PC-9 (cell line): ENCODE results near the gene USP50. TPM values are rescaled to one million over a fixed set of nuclear protein-coding genes. Genes with fewer than 3 reads are reported as not detected.

Source experiments
- BruUV-seq: library from RNA; stranded (reverse); fragments of 400-500 nt; replicated peaks from 2 replicates; lab custom pipeline; 2021; lab: Mats Ljungman, UMichigan
- CTCF ChIA-PET: fragments of 300-600 bp; sonication (Branson Sonifier 250); formaldehyde crosslinking; loops from one replicate; lab custom pipeline; 2022; ENCODE audit warnings: antibody characterized with exemption; lab: Charles Lee
- POLR2A ChIA-PET: fragments of 300-600 bp; sonication (Branson Sonifier 250); formaldehyde crosslinking; loops from one replicate; lab custom pipeline; 2022; ENCODE audit warnings: antibody characterized with exemption; ENCODE audit not compliant: unreplicated experiment; lab: Charles Lee
- DNase-seq, 2 experiments: peaks; one replicate each; pipeline versions ENCODE4 v3.0.0 to v3.0.0-alpha.2; 2015 to 2022; ENCODE audit warnings: mixed read lengths in 1 of 2
- H2AFZ ChIP-seq: fragments of 200-600 bp; sonication (generic); 2 replicates; pipeline ENCODE4 v1.8.1; 2017; ENCODE audit warnings: antibody characterized with exemption
- H3F3A ChIP-seq: fragments of 200-600 bp; sonication (generic); 2 replicates; pipeline ENCODE4 v1.8.1; 2017; ENCODE audit warnings: antibody characterized with exemption, mild to moderate bottlenecking, low read depth; ENCODE audit not compliant: insufficient read depth
- H3K27ac ChIP-seq: fragments of 200-600 bp; sonication (generic); 2 replicates; pipeline ENCODE4 v1.6.1; 2016; ENCODE audit warnings: mixed run types
- H3K27me3 ChIP-seq: fragments of 200-600 bp; sonication (generic); 2 replicates; pipeline ENCODE4 v1.6.1; 2016; ENCODE audit warnings: low read depth, mixed run types; ENCODE audit not compliant: insufficient read depth
- H3K36me3 ChIP-seq: fragments of 200-600 bp; sonication (generic); 2 replicates; pipeline ENCODE4 v1.6.1; 2016; ENCODE audit warnings: low read depth, mixed run types
- H3K4me1 ChIP-seq: fragments of 200-600 bp; sonication (generic); replicated peaks from 2 replicates; pipeline ENCODE4 v1.6.1; 2016; ENCODE audit warnings: mixed run types; ENCODE audit not compliant: insufficient read depth
- H3K4me2 ChIP-seq: fragments of 200-600 bp; sonication (generic); 2 replicates; pipeline ENCODE4 v1.6.1; 2017; ENCODE audit warnings: mixed run types
- H3K4me3 ChIP-seq: fragments of 200-600 bp; sonication (generic); 2 replicates; pipeline ENCODE4 v1.6.1; 2016; ENCODE audit warnings: mixed run types
- H3K79me2 ChIP-seq: fragments of 200-600 bp; sonication (generic); 2 replicates; pipeline ENCODE4 v1.6.1; 2017; ENCODE audit warnings: low read depth, mixed run types
- H3K9me2 ChIP-seq: fragments of 200-600 bp; sonication (generic); 2 replicates; pipeline ENCODE4 v1.8.1; 2017; ENCODE audit warnings: mild to moderate bottlenecking; ENCODE audit not compliant: insufficient read depth
- H3K9me3 ChIP-seq: fragments of 200-600 bp; sonication (generic); 2 replicates; pipeline ENCODE4 v1.8.1; 2016; ENCODE audit warnings: low read depth; ENCODE audit not compliant: insufficient read depth
- H4K20me1 ChIP-seq: fragments of 200-600 bp; sonication (generic); 2 replicates; pipeline ENCODE4 v1.8.1; 2017; ENCODE audit not compliant: insufficient read depth
- EZH2 ChIP-seq: fragments of 200-600 bp; sonication (generic); IDR thresholded peaks from 2 replicates; pipeline ENCODE4 v1.8.0; 2017; ENCODE audit warnings: antibody characterized with exemption, low read depth
- intact Hi-C: fragments of 100-400 bp; cut with micrococcal nuclease; formaldehyde crosslinking; loops from one replicate; pipeline ENCODE4 v1.10.0; 2022; ENCODE audit not compliant: unreplicated experiment
- total RNA-seq: library from RNA; stranded (reverse); gene quantifications from 2 replicates; pipeline ENCODE4 v1.2.3, GENCODE V29; 2021
- TF ChIP-seq, protein P1 (sequence below): fragments of 200-600 bp; sonication (generic); conservative IDR thresholded peaks from 2 replicates; pipeline ENCODE4 v1.6.1; 2017; ENCODE audit warnings: mixed run types, antibody characterized with exemption, mild to moderate bottlenecking, moderate library complexity

USP50 gene
- total RNA-seq, 1 experiment from 2014 or later = not detected

DNA sequence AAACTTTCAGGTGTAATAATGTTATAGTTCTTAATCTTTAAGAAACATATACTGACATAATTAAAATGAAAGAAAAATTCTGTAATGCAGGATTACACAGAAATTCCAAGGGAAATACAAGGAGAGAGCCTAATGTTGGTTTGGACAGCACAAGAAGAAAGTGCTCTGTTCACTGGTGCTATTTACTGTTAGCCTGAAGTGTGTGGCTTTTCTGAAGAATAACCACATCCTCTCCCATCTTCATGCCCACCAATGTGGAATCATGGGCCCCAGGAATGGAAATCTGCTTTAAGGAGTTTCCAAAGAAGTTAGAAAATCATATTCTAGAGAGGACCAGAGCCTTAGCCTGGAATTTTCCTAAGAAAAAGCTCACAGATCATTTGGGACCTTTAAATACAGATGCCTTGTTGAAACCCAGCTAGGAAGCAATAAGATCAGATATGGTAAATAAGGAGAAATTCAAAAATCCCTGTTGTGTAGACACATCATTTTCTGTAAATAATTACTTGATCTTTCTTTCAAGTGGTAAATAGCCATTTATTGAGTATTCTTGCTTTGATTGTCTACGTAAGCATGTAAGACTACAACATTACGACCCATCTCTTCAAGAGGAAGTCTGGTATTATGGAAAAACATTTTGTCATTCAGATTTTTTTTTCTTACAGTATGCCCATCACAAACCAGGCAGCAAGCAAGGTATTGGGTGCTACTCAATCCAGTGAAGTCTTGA is 10.3 kb upstream of the USP50 start:
- Histone ChIP-seq H3K4me1 (no peaks in the 10 kb centered on the region), H3K36me3 (no peaks in the 10 kb centered on the region), H3K9me2 (no peaks in the 10 kb centered on the region), H2AFZ (no peak overlapping the region), H4K20me1 (no peaks in the 10 kb centered on the region), H3K4me3 (no peak overlapping the region), H3K79me2 (no peaks in the 10 kb centered on the region), H3K27ac (no peak overlapping the region), H3F3A (no peaks in the 10 kb centered on the region), H3K9me3 (no peaks in the 10 kb centered on the region), H3K27me3 (no peaks in the 10 kb centered on the region), H3K4me2 (no peak overlapping the region)
- ChIA-PET CTCF (no interaction called here), POLR2A (no interaction called here)
- intact Hi-C loops = no loop called here
- DNase-seq = no peak
- no TSS peak for BruUV-seq
- no peak for TF ChIP-seq EZH2
- TF ChIP-seq, protein P1, sequence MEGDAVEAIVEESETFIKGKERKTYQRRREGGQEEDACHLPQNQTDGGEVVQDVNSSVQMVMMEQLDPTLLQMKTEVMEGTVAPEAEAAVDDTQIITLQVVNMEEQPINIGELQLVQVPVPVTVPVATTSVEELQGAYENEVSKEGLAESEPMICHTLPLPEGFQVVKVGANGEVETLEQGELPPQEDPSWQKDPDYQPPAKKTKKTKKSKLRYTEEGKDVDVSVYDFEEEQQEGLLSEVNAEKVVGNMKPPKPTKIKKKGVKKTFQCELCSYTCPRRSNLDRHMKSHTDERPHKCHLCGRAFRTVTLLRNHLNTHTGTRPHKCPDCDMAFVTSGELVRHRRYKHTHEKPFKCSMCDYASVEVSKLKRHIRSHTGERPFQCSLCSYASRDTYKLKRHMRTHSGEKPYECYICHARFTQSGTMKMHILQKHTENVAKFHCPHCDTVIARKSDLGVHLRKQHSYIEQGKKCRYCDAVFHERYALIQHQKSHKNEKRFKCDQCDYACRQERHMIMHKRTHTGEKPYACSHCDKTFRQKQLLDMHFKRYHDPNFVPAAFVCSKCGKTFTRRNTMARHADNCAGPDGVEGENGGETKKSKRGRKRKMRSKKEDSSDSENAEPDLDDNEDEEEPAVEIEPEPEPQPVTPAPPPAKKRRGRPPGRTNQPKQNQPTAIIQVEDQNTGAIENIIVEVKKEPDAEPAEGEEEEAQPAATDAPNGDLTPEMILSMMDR = no peak

DNA sequence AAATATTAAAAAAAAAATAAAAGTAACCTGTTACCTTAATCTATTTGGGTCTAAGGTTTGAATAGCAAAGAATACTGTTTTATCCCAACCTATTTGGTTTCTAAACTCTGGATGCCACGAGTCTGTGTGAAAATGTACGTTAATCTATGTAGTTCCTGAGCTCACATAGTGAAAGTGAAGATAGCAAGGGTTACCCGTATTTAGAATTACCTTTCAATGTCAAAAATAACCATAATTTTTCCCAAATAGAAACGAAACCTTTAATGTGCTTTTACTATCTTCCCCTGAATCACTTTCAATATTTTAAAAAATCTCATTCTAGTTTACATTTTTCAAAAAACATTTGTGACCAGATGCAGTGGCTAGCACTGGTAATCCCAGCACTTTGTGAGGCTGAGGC is 5.8 kb upstream of the USP50 start:
- Histone ChIP-seq H3K9me3 (no peaks in the 10 kb centered on the region), H3K4me1 (no peaks in the 10 kb centered on the region), H3K27me3 (no peaks in the 10 kb centered on the region), H3K36me3 (no peaks in the 10 kb centered on the region), H4K20me1 (no peaks in the 10 kb centered on the region), H3K27ac (no peak overlapping the region), H3K4me3 (no peak overlapping the region), H3K79me2 (no peaks in the 10 kb centered on the region), H3K4me2 (no peak overlapping the region), H3F3A (no peaks in the 10 kb centered on the region), H2AFZ (no peak overlapping the region), H3K9me2 (no peaks in the 10 kb centered on the region)
- intact Hi-C loops = no loop called here
- no TSS peak for BruUV-seq
- ChIA-PET POLR2A (no interaction called here), CTCF (no interaction called here)
- no peak for DNase-seq
- TF ChIP-seq, protein P1 = no peak
- no peak for TF ChIP-seq EZH2

DNA sequence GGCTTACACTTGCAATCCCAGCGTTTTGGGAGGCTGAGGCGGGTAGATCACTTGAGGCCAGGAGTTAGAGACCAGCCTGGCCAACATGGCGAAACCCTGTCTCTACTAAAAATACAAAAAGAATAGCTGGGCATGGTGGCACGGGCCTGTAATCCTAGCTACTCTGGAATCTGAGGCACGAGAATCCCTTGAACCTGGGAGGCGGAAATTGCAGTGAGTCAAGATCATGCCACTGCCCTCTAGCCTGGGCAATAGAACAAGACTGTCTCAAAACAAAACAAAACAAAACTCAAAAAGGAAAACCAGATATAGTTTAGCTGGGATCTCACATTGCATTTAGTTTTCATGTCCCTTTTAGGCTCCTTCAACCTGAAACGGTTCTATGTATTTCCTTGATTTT is 2.9 kb upstream of the USP50 start:
- ChIA-PET POLR2A (no interaction called here), CTCF (interaction anchor here (0.6 kb wide), 1 partner anchor 33 kb away, joined by 3 read pairs; no protein-coding TSS in a partner anchor)
- Histone ChIP-seq H3K27ac (no peak overlapping the region), H4K20me1 (no peaks in the 10 kb centered on the region), H3K4me2 (no peak overlapping the region), H2AFZ (no peak overlapping the region), H3K4me1 (no peaks in the 10 kb centered on the region), H3K9me2 (no peaks in the 10 kb centered on the region), H3K36me3 (no peaks in the 10 kb centered on the region), H3K4me3 (no peak overlapping the region), H3K9me3 (no peaks in the 10 kb centered on the region), H3K27me3 (no peaks in the 10 kb centered on the region), H3F3A (no peaks in the 10 kb centered on the region), H3K79me2 (no peaks in the 10 kb centered on the region)
- intact Hi-C loops = no loop called here
- no TSS peak for BruUV-seq
- no peak for DNase-seq
- no peak for TF ChIP-seq EZH2
